Jurkat, Clone E6-1 (cell line): ENCODE data around the gene SON.
"Not testable (repeated sequence)": the region's sequence is repeated elsewhere in the genome, so short reads cannot be mapped to it uniquely, and the experiment has no call there.

Experiments
- DNase-seq: peaks from one replicate; pipeline ENCODE4 v3.0.0-alpha.2; 2011; ENCODE audit warnings: low read depth, low spot score
- H3K4me3 ChIP-seq: 2 replicates; pipeline ENCODE4 v1.5.1; 2011; ENCODE audit warnings: mild to moderate bottlenecking, low read length, control low read depth, moderate library complexity

Gene SON

DNA sequence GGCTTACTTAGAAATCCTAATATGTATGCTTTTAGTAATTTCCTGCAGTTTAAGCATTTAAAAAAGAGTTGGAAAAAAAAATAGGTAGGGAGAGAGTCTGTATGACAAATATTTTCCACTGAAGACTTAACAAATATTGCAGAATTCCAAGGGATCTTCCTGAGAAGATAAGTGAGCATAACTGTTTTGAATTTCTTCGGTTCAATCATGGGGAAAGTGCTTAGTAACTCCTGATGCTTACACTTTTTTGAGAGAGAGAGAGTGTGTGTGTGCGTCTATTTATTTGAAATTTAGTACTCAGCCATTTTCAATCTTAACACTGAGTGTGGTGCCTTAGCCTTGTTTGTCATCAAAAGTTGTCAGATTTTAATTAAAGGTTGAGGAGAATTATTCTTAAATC is 18.5 kb downstream of the SON start:
- no peak overlapping the region for H3K4me3 ChIP-seq
- DNase-seq: no peak

- no peak for DNase-seq
- no peak overlapping the region for H3K4me3 ChIP-seq
These were observed 19.6 kb downstream of the SON start for GRCh38 chr21:33562389-33562788.

DNA sequence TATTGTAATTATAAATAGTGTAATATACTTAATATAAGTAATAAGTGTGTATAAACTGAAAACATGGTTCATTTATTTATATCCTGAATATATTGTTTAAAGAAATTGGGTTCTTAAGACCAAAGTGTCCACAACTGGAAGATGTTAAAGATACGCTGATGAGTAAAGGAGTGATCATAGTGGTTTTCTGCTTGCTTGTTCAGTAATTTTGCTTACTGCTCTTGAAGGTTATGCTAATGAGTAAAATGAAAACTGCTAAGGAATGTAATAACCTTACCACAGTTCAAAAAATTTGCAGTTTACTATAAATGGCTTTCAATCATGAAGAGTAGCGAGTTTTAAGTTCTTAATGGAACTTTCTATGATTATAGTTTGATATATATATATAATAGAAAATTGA is 23.7 kb downstream of the SON start:
- no peak for DNase-seq
- H3K4me3 ChIP-seq: no peak overlapping the region

- no peak overlapping the region for H3K4me3 ChIP-seq
- no peak for DNase-seq
These were observed 25.1 kb downstream of the SON start for GRCh38 chr21:33567914-33568313.

GRCh38 chr21:33568448-33568847 is 25.6 kb downstream of the SON start:
- DNase-seq: no peak
- no peak overlapping the region for H3K4me3 ChIP-seq

- DNase-seq: no peak
- no peak overlapping the region for H3K4me3 ChIP-seq
These were observed 27.2 kb downstream of the SON start for GRCh38 chr21:33569991-33570390.

DNA sequence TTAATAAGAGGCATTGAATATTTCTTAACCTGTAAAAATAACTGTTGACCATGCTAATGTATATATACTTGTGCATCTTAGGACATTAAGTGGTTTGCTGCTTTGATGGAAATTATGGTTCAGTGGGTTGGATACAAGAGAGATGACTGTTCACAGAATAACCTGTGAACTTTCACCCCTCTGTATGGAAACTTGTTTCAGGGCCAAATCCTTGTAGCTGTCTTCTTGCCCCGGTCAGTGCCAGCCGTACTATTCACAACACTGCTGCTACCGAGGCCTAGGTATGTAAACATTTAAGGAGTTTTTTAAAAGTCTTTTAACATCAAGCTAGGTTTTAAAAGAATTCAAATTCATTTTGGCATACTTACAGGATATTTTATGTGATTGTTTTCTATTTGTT is 29.5 kb downstream of the SON start:
- DNase-seq: no peak
- H3K4me3 ChIP-seq: no peak overlapping the region

DNA sequence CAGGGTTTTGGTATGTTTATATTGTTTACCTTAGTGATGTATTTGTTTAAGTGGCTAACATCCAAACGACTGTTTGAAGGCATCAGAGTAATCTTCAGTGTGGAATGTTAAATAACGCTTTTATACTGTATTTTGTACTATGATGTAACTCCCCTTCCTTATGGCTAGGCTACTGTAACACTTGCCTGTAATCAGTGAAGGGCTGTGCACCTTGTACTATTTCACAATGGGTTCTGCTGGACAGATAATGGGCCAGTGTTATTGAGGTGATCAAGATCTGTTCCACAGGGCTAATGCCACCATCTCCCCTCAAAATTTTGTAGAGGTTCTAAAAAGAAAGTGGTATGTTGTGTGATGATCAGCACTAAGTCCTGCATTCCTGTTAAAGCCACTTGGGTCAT is 33.9 kb downstream of the SON start:
- H3K4me3 ChIP-seq, DNase-seq: not testable (repeated sequence)

GRCh38 chr21:33578214-33578613 is 35.4 kb downstream of the SON start:
- DNase-seq: no peak
- no peak overlapping the region for H3K4me3 ChIP-seq

GRCh38 chr21:33578959-33579542 is 36.2 kb downstream of the SON start:
- no peak for DNase-seq
- no peak overlapping the region for H3K4me3 ChIP-seq

- DNase-seq: no peak
- no peak overlapping the region for H3K4me3 ChIP-seq
These were observed 41.6 kb downstream of the SON start for GRCh38 chr21:33584455-33584854.

GRCh38 chr21:33586927-33587326 is 44.1 kb downstream of the SON start:
- DNase-seq: no peak
- peak overlapping the region; percentile 88; the same call in 1 of the 2 replicates for H3K4me3 ChIP-seq

DNA sequence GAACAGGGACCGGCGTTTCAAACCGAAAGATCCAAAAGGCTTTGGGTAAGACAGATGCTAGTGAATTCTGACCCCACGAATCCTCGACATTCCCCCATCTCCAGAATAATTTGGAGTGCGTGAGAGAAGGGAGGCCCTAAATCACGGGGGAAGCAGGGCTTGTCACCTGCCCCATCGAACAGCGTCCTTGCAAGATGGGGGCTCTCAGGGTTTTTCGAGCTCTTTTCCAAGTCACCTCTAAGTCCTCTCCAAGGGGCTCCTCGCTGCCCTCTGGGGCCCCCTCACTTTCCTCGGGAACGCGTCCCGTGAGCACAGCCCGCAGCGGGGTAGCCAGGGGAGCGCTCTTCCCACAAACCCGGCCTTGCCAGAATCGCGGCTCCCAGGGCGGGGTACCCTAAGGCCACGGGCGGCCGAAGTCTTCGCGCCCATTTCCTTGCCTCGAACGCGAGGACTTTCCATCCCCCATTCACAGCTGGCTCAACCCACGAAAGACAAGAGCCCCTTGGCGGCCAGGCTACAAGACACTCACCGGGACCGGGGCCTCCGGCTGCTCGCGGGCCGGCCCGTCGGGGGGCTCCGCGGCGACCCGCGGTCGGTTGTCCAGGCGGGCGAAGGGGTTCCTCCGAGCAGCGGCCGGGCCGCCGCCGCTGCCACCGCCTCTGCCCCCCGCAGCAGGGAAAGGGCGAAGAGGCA is 45.1 kb downstream of the SON start:
- no peak for DNase-seq
- H3K4me3 ChIP-seq: peak overlapping the region; percentile 88

GRCh38 chr21:33588485-33589335 is 45.9 kb downstream of the SON start, which contains the start of gene DONSON:
Gene DONSON, minus strand, starts transcription at chr21:33588684. Its CDS starts 43 bp downstream, at chr21:33588641.
- DNase-seq: peak; percentile 39
- H3K4me3 ChIP-seq: peak within 1 kb of the TSS; percentile 88

DNA sequence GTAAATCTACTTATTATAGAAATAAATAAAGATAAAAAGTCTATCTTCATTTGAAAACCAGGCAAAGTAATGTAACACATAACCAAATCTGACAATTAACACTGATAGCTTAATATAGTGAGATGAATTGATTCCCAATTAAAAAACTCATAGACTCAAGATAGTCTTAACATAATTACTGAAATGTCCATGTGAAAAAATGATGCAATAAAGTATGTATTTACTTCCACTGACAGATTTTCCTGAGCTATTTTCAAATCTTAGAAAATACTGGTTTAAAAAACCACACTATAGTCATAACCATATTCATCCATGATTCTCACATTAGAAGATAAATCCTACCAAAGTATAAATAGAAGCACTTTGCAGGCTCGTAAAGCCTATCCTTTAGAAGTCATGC is 55.2 kb downstream of the SON start:
- no peak overlapping the region for H3K4me3 ChIP-seq
- DNase-seq: no peak

DNA sequence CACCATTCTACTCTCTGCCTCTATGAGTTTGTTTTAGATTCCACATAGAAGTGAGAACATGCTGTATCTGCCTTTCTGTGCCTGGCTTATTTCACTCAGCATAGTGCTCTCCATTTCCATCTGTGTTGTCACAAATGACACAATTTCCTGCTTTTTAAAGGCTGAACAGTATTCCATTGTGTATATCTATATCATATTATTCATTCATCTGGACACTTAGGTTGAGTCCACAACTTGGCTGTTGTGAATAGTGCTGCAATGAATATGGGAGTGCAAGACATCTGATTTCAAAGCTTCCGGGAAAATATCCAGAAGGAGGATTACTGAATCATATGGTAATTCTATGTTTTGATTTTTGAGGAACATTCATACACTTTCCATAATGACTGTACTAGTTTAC is 65.7 kb downstream of the SON start:
- H3K4me3 ChIP-seq: no peak overlapping the region
- no peak for DNase-seq

DNA sequence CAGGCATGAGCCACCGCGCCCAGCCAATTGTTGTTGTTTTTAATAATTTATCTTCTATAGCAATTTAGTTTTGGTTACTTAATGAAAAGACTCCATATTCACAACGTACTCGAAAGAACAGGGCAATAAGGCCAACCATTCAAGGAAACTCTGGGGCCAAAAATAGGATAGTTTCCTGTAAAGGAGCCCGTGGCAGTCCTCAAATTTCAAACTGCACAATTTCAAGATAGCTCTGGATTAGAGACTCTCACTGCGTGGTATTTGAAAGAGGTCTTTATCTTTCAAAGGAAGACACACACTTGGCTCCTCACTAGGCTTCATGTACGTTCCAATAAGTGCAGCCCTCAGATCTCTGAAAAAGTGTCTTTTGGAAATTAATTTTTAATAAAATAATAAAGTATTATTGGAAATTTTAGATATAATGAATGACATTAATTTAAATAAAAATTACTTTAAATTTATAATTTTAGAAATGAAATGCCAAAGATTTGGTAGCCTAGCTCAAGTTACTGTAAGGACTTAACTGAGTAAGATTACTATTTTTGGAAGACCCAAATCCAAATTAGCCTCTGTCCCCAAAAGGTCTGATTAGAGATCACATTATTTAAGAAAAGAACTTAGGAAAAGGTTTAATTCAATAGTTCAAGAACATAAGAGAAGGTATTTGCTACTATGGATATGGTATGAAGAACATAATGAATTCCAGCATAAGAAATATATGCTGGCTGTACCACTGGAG is 68.3 kb downstream of the SON start:
- no peak for DNase-seq
- no peak overlapping the region for H3K4me3 ChIP-seq

DNA sequence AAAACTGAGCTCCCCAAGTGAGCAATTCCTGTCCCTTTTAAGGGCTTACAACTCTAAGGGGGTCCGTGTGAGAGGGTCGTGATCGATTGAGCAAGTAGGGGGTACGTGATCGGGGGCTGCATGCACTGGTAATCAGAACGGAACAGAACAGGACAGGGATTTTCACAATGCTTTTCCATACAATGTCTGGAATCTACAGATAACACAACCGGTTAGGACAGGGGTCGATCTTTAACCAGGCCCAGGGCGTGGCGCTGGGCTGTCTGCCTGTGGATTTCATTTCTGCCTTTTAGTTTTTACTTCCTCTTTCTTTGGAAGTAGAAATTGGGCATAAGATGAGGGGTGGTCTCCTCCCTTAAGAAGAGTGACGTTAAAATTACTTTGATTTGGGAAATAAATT is 74.7 kb downstream of the SON start:
- DNase-seq, H3K4me3 ChIP-seq: not testable (repeated sequence)

- no peak overlapping the region for H3K4me3 ChIP-seq
- no peak for DNase-seq
These were observed 75.6 kb downstream of the SON start for GRCh38 chr21:33618407-33618806.

DNA sequence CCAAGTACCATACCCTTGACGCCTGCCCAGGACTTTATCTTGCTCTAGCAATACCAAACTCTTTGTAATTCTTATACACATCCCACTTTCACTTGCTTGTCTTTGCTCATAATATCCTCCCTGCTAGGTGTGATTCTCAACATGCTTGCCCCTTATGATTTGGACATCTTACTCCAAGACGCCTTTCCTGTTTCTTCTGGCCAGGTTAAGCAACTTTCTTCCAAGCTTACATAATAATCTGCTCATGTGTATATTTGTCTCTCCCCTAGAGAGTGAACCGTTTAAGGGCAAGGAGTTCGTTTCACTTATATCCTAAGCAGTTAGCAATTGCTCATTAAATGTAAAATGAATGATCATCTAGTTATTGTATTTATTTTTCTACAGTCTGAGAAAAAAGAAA is 76.9 kb downstream of the SON start:
- no peak overlapping the region for H3K4me3 ChIP-seq
- DNase-seq: no peak
